Measurements from ENCODE around the gene UROC1. TPM values are rescaled to one million over a fixed set of nuclear protein-coding genes. Genes with fewer than 3 reads are reported as not detected.

UROC1 gene
- total RNA-seq, 1 experiment from 2014 or later: not detected

GRCh38 chr3:126496894-126497850 lies 20.4 kb downstream of the UROC1 start:
- BruUV-seq (replicated peaks): no TSS peak
- DNase-seq (ENCODE audit: low spot score): no peak
- ChIA-PET POLR2A (ENCODE audit: low non-redundant PET) (no interaction called here), CTCF (no interaction called here)
- TF ChIP-seq EZH2 (IDR thresholded peaks at IDR 0.05; ENCODE audit: borderline replicate concordance, low read depth, low read length, poor library complexity, severe bottlenecking): no peak
- no peak for TF ChIP-seq CTCF (conservative IDR thresholded peaks at IDR 0.05; ENCODE audit: low read depth, low read length)
- no peak overlapping the region for H3K4me3 ChIP-seq (ENCODE audit: low read depth, low read length, poor library complexity, severe bottlenecking)
- H3K9me3 ChIP-seq (ENCODE audit: low read depth, low read length, poor library complexity, severe bottlenecking): no peaks in the 10 kb centered on the region
- H3K27ac ChIP-seq (ENCODE audit: low read depth, low read length, poor library complexity, severe bottlenecking): no peak overlapping the region
- no peaks in the 10 kb centered on the region for H3K27me3 ChIP-seq (replicated peaks; ENCODE audit: insufficient read depth, low read depth, low read length, poor library complexity)
- intact Hi-C loops (cut with micrococcal nuclease; ENCODE audit: unreplicated experiment): no loop called here
- no peaks in the 10 kb centered on the region for H3K36me3 ChIP-seq (ENCODE audit: insufficient read depth, low read length, poor library complexity, severe bottlenecking)
- no peaks in the 10 kb centered on the region for H3K4me1 ChIP-seq (ENCODE audit: insufficient read depth, low read length, poor library complexity, severe bottlenecking)

GRCh38 chr3:126495786-126496185 lies 21.8 kb downstream of the UROC1 start:
- H3K4me3 ChIP-seq (ENCODE audit: low read depth, low read length, poor library complexity, severe bottlenecking): no peak overlapping the region
- ChIA-PET POLR2A (ENCODE audit: low non-redundant PET) (no interaction called here), CTCF (no interaction called here)
- H3K27me3 ChIP-seq (replicated peaks; ENCODE audit: insufficient read depth, low read depth, low read length, poor library complexity): no peaks in the 10 kb centered on the region
- no peaks in the 10 kb centered on the region for H3K9me3 ChIP-seq (ENCODE audit: low read depth, low read length, poor library complexity, severe bottlenecking)
- BruUV-seq (replicated peaks): no TSS peak
- TF ChIP-seq EZH2 (IDR thresholded peaks at IDR 0.05; ENCODE audit: borderline replicate concordance, low read depth, low read length, poor library complexity, severe bottlenecking) (no peak), CTCF (conservative IDR thresholded peaks at IDR 0.05; ENCODE audit: low read depth, low read length) (no peak)
- intact Hi-C loops (cut with micrococcal nuclease; ENCODE audit: unreplicated experiment): no loop called here
- no peaks in the 10 kb centered on the region for H3K4me1 ChIP-seq (ENCODE audit: insufficient read depth, low read length, poor library complexity, severe bottlenecking)
- no peaks in the 10 kb centered on the region for H3K36me3 ChIP-seq (ENCODE audit: insufficient read depth, low read length, poor library complexity, severe bottlenecking)
- no peak for DNase-seq (ENCODE audit: low spot score)
- H3K27ac ChIP-seq (ENCODE audit: low read depth, low read length, poor library complexity, severe bottlenecking): no peak overlapping the region

GRCh38 chr3:126494970-126495230 lies 22.7 kb downstream of the UROC1 start:
- ChIA-PET POLR2A (ENCODE audit: low non-redundant PET) (no interaction called here), CTCF (no interaction called here)
- DNase-seq (ENCODE audit: low spot score): no peak
- no peak for TF ChIP-seq EZH2 (IDR thresholded peaks at IDR 0.05; ENCODE audit: borderline replicate concordance, low read depth, low read length, poor library complexity, severe bottlenecking)
- no peak for TF ChIP-seq CTCF (conservative IDR thresholded peaks at IDR 0.05; ENCODE audit: low read depth, low read length)
- no peaks in the 10 kb centered on the region for H3K36me3 ChIP-seq (ENCODE audit: insufficient read depth, low read length, poor library complexity, severe bottlenecking)
- no peaks in the 10 kb centered on the region for H3K27me3 ChIP-seq (replicated peaks; ENCODE audit: insufficient read depth, low read depth, low read length, poor library complexity)
- no peaks in the 10 kb centered on the region for H3K9me3 ChIP-seq (ENCODE audit: low read depth, low read length, poor library complexity, severe bottlenecking)
- no TSS peak for BruUV-seq (replicated peaks)
- no peak overlapping the region for H3K27ac ChIP-seq (ENCODE audit: low read depth, low read length, poor library complexity, severe bottlenecking)
- H3K4me1 ChIP-seq (ENCODE audit: insufficient read depth, low read length, poor library complexity, severe bottlenecking): no peaks in the 10 kb centered on the region
- intact Hi-C loops (cut with micrococcal nuclease; ENCODE audit: unreplicated experiment): no loop called here
- H3K4me3 ChIP-seq (ENCODE audit: low read depth, low read length, poor library complexity, severe bottlenecking): no peak overlapping the region
